ENCODE data around the gene CEP57L1.
"Not testable (repeated sequence)": the region's sequence is repeated elsewhere in the genome, so short reads cannot be mapped to it uniquely, and the experiment has no call there.

Gene CEP57L1

DNA sequence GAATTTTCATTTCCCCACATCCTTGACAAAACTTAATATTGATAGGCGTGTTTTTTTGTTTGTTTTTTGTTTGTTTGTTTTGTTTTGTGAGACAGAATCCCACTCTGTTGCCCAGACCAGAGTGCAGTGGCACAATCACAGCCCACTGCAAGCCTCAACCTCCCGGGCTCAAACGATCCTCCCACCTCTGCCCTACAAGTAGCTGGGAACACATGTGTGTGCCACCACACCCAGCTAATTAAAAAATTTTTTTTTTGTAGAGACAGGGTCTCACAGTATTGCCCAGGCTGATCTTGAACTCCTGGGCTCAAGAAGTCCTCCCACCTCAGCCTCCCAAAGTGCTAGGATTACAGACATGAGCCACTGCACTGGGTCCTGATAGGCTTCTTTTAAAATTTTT, 9.2 kb downstream of the CEP57L1 start:
- DNase-seq: no peak

GRCh38 chr6:109105681-109106080, 10.4 kb downstream of the CEP57L1 start:
- DNase-seq: no peak

GRCh38 chr6:109109663-109110062, 14.4 kb downstream of the CEP57L1 start:
- not testable (repeated sequence) for DNase-seq

GRCh38 chr6:109112663-109113062, 17.4 kb downstream of the CEP57L1 start:
- not testable (repeated sequence) for DNase-seq

DNA sequence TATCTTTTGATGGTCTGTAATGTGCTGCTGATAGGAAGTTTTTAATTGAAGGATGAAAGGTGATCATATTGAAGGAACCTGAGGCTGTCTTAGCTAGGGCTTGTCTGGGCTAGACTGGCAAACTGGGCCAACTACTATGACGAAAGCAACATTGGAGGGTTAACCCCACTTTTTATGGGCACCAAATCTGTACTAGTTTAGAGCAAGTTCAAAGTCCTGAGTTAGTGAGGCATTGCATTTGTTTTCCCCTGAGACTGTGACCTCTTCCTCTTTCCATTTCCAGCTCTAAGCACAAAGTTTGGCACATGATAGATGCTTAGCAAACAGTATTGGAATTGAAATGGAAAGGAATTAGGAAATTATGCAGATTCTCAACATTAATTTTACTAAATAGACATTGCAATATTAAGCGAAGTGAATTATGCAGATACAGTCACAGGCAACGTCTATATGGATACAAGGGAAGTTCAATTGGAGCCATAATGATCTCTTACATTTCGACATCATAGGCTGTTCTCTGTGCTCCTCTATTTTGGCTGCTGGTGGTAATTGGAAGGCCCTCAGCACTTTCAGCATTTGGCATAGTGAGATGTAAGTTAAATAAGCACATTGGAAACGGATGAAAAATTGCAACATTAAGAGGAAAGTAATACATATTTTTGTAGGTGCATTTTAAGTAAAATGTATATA, 22.2 kb downstream of the CEP57L1 start:
- DNase-seq: no peak

DNA sequence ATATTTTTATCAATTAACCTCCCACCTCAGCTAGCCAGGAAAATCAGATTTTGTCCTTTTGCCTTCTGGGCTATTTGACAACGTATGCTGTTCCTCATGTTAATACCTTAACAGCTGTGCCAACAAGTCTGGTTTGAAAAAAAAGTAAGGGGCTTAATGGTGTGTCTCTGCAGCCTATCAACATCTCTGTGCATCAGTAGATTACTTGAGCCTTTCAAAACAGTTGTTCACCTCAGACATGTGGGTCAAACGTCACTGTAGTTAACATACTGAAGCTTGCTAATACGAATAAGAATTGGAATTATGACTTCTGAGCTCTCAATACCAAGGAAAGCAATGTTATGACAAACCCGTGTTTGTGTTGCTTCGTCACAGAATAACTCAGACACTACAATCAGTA, 23.0 kb downstream of the CEP57L1 start:
- no peak for DNase-seq

- DNase-seq: no peak
These were observed 23.6 kb downstream of the CEP57L1 start for GRCh38 chr6:109118871-109119354.

DNA sequence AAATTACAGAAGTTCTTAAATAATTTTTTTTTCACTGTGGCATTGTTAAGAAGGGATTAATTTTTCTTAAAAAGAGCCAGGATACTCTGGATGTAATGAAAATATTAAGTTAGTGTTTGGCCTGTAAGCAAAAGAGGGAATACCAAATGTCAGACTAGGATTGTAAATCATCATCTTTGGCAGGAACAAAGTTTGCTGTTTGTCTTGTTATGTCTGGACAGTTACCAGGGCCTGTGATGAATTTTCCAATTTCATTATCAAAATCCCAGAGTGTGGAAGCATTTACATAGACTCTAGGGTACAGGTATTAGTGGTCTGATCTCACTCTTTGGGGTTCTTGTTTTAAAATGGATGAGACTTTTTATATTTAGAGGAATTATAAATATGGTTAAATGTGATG, 26.1 kb downstream of the CEP57L1 start:
- no peak for DNase-seq

DNA sequence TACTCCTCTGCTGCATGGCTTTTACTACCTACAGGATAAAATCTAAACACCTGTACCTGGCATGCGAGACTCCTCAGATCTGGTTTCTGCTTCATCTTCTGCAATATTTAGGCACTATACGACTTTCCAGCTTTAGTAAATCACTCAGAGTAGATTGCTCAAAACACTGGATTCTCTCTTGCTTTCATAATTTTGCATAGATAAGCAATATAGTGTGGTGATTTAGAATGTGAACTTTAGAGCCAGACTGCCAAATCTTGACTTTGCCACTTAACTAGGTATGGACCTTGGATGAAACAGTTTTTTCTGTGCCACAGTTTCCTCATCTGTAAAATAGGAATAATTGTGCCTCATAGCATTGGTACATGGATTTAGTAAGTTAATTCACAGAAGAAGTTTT, 28.9 kb downstream of the CEP57L1 start:
- no peak for DNase-seq

DNA sequence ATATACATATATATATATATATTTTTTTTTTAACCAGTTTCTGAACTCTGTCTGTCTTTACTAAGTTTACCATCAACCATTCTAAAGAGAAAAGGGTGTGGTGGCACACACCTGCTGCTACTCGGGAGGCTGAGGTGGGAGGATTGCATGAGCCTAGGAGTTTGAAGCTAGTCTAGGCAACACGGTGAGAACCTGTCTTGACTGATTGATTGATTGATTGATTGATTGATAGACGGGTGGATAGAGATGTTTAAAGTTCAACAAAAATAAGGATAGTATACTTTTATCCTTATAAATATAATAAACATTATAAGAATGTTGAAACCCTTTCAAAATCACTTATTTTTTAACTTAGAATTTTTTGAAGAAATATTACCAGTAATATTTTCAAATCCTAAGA, 30.2 kb downstream of the CEP57L1 start:
- no peak for DNase-seq

DNA sequence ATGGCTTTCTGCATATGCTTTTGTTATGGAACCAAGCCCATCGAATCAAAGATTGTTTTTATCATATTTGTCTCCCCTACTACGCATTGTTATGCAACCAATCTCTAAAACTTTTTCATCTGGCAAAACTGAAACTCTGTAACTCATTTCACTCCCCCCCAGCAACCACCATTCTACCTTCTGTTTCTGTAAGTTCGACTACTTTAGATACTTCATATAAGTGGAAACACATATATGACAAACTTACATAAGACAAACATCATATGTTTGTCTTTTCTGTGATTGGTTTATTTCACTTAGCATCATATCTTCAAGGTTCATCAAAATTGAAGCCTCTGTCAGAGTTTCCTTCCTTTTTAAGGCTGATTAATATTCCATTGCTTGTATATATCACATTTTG, 34.8 kb downstream of the CEP57L1 start:
- no peak for DNase-seq

- not testable (repeated sequence) for DNase-seq
These were observed 40.3 kb downstream of the CEP57L1 start for GRCh38 chr6:109135600-109135999.

GRCh38 chr6:109136039-109136438, 40.7 kb downstream of the CEP57L1 start:
- not testable (repeated sequence) for DNase-seq

DNA sequence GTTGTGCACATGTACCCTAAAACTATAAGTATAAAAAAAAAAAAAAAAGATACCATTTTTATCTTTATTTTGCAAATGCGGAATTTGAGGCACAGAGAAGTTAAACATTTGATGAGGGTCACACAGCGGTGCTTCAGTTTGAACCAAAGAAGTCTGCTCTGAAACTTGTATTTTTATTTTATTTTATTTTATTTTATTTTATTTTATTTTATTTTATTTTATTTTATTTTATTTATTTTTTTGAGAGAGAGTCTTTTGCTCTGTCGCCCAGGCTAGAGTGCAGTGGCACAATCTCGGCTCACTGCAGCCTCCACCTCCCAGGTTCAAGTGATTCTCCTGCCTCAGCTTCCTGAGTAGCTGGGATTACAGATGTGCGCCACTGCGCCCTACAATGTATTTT, 41.2 kb downstream of the CEP57L1 start:
- not testable (repeated sequence) for DNase-seq

DNA sequence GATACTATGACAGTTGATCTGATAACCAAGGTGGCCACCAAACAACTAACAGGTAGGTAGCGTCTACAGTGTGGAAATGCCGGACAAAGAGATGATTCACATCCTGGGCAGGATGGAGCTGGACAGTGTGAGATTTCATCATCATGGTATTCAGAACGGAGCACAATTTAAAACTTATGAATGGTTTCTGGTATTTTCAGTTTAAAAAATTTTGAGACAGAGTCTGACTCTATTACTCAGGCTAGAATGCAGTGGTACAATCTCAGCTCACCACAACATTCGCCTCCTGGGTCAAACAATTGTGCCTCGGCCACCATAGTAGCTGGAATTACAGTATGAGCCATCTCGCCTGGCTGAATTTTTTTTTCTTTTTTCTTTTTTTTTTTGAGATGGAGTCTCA, 43.8 kb downstream of the CEP57L1 start:
- DNase-seq: no peak

DNA sequence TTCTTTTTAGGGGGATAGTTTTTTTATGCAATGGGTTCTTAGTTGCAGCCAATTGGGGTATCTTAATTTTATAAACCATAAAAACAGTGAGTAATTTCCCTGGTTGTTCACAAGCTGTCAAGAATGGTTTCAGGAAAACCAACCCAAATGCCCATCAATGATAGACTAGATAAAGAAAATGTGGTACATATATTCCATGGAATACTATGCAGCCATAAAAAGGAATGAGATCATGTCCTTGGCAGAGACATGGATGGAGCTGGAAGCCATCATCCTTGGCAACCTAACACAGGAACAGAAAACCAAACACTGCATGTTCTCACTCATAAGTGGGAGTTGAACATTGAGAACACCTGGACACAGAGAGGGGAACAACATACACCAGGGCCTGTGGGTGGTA, 46.8 kb downstream of the CEP57L1 start:
- DNase-seq: not testable (repeated sequence)

DNA sequence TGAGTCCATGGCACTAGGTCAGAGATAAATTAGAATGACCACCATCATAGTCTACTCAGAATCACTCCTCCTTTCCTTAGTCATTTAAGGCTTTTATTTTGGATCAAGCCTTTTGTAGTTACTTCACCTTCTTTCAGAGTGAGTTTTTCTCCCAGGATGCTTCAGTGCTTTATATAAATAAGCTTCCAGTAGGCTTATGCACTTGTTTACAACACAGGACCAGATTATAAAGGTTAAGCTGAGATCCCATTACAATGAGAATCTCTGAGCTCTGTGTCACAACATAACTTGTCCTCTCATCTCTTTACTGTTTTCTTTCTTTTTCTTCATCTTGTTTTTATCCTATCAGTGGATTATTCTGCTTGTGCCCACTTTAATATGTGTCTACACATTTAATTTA, 47.9 kb downstream of the CEP57L1 start:
- DNase-seq: no peak

GRCh38 chr6:109148251-109148650, 52.9 kb downstream of the CEP57L1 start:
- DNase-seq: not testable (repeated sequence)

- not testable (repeated sequence) for DNase-seq
These were observed 53.4 kb downstream of the CEP57L1 start for GRCh38 chr6:109148716-109149115.

DNA sequence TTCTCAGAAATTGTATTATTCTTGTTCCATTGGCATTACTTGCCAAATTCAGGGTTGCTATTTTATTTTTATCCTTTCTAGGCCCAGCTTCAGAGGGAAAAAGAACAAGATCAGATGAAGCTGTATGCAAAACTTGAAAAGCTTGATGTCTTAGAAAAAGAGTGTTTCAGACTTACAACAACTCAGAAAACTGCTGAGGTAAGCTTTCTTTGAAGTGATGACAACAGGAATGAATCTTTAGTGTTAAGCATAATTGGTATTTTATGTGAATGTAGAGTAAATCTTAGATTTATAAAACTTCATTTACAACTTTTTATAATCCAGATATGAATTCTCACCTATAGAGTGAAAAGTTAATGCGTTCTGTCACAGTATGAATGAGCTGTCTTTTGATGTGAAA, 58.4 kb downstream of the CEP57L1 start:
- DNase-seq: no peak

DNA sequence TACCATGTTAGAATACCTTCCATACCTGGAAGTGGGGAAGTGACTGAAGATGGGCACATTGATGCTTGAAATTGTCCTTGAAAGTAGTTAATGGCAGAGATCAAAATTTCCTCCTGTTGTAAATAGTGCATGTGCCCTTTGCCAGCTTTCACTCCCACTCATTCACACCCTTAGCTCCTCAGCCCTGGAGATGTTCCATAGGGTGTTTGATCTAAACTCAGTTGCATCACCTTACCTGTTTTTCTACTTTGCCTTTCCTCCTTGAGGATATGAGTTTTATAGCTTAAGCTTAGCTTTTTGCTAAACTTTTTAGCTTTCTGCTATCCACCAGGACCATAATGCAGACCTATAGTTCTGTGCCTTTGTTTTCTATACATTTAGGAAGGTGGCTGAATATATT, 69.0 kb downstream of the CEP57L1 start:
- DNase-seq: no peak

DNA sequence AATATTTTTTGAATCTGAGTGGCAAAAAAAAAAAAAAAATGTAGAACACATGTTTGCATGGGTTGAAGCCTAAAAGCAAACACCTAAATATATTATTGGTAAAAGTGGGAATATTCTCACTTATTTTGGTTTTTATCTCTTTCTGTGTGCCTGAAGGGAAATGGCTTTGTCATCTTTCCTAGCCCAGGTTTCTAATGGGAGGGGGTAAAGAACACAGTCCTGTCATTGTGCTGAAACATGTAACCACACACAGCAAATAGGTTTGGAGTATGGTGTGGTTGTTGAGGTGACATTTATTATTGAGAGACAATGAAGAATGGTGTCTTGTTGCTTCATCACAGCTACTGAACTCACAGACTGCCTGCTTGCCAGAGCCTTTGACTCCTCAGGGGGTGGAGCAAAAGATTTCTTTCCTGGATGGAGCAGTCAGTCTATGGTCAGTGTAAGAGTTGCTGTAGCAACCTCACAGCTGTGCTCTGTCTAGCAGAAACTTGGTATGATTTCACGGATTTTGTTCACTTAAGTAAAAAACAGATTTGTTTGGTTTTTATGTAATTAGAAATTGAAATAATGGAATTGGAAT, 70.2 kb downstream of the CEP57L1 start:
- DNase-seq: no peak

GRCh38 chr6:109166673-109167072, 71.4 kb downstream of the CEP57L1 start:
- DNase-seq: no peak
